GM19240 (cell line): ENCODE data around the gene F2.

Experiments used
- DNase-seq: peaks from one replicate; pipeline ENCODE4 v3.0.0; 2011; ENCODE audit warnings: low spot score; ENCODE audit not compliant: insufficient read length

The F2 gene

DNA sequence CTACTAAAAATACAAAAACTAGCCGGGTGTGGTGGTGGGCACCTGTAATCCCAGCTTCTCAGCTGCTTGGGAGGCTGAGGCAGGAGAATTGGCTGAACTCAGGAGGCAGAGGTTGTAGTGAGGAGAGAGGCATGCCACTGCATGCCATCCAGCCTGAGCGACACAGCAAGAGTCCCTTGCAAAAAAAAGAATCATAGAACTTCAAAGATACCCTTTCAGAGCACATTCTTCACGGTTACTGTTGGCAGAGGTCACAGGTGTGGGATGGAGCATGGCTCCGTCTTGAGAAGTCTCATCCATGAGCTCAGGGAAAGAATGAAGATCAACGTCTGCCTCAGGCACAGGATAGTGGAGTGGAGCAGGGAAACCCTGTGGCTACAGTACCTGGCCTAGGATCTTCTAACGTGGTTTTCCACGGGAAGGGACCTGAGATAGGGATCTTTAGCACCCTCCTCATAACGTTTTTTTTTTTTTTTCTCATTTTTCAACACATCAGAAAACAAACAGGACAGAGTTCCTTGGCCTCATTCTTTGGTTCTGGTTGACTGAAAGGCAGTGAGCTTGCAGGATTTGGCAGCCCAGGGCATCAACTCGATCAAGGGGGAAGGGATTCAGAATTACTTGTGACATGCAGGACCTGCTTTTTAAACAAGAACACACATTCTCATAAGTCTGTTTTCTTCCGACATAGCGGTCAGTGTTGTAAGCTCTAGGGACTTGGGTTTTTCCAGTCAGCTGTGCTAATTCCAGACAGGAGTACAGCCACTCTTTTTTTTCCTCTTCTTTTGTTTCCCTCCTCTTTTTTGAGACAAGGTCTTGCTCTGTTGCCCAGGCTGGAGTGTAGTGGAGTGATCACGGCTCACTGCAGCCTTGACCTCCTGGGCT, 22.8 kb downstream of the F2 start:
- no peak for DNase-seq

DNA sequence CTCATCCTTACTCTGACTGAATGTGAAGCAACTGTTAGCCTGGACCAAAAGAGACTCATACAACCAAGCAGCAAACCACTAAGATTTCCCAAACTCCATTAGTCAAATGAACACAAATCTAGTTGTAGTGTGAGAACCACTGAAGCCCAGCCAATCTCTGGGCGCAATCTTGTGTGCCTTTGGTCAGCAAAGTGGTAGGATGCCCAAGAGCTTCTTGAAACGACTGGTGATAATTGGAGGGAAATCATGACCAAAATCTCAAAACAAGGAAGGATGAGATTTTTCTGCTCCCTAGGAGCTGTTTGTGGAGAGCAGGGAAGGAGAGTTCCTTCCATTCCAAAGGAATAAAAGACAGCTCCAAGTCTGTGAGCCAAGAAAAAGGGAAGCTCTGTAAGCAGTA, 24.0 kb downstream of the F2 start:
- no peak for DNase-seq

DNA sequence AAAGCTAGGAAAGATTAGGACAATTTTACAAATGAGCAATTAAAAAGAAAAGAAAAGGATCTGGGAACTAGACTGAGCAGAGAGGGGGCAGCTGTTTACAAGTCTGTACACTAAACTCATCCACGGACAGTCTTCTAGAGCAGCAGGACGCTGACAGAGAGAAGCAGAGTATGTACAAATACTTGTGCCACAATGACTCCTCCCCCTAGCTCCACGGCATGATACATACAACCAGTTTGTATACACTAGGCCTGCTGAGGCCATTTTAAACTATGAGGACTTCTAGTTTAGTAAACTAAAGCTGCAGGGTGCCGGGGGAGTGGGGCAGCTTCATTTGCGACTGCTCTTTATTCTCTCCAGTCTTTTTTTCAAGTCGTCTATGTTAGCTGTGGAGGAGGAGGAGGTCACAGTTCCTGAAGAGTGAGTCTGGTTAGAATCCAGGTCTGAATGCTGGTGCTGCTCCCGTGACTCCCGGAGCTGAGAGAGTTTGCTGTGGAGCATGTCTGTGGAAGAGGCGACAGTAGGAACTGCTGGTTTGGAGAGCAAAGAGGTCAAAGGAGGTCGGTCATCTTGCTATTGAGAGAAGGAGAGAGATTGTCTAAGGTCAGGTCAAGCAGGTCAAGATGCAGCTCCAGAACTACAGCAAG, 24.8 kb downstream of the F2 start:
- DNase-seq = no peak

DNA sequence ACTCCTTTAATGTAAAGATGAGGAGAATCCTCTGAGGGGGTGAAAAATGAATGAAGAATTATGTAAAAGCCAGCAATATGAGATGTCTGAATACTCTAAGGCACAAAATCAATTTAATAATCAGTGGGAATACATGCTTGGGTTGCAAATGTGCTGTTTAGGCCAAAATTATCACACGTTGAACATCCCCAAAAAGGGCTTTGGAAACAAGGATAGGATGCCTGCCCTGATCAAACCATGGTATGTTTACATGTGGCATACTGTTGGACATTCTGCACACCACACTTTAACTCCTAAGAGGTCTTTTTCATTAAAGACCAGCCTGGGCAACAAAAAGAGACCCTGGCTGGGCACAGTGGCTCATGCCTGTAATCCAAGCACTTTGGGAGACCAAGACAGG, 26.3 kb downstream of the F2 start:
- DNase-seq = no peak

DNA sequence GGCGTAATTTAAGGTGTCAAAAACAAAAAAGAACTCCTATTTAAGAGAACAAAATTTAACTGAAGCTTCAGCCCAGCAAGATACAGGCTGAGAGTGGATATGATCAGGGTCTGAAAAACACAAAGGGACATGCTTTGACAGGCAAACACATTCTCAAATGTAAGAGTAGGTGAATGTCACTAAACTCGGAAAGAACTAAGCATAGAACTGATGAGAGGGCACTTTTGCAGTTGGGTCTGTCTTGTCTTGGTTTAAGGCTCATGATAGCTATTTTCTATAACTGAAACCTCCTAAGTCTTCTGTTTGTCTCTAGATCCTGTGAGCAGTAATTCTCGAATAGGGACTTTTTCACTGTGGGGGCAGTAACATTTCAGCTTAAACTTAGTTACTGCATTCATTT, 27.0 kb downstream of the F2 start:
- no peak for DNase-seq

DNA sequence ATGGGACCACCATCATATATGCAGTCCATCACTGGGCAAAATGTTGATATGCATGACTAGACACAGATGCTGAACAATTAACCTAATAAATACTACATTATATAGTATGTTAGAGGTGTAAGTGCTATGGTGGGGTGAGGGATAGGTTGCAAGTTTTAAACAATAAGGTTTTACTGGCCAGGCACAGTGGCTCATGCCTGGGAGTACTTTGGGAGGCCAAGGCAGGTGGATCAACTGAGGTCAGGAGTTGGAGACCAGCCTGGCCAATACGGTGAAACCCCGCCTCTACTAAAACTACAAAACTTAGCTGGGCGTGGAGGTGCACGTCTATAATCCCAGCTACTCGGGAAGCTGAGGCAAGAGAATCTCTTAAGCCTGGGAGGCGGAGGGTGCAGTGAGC, 28.1 kb downstream of the F2 start:
- DNase-seq = no peak

DNA sequence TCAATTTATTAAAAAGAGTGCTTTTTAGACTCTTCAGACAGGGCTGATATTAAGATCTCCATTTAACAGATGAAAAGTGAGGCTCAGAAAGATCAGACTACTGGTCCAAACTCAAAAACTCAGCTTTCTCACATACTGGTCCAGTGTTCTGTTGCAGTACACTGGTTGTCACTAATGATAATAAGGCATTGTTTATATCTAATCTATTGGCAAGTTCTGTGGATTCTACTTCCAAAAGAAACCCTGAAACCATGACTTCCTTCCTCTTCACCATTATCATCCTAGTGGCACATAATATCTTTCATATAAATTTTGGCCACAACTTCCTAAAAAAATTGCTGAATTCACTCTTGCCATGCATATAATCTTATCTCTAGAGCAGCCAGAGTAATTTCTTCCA, 36.9 kb downstream of the F2 start:
- no peak for DNase-seq

DNA sequence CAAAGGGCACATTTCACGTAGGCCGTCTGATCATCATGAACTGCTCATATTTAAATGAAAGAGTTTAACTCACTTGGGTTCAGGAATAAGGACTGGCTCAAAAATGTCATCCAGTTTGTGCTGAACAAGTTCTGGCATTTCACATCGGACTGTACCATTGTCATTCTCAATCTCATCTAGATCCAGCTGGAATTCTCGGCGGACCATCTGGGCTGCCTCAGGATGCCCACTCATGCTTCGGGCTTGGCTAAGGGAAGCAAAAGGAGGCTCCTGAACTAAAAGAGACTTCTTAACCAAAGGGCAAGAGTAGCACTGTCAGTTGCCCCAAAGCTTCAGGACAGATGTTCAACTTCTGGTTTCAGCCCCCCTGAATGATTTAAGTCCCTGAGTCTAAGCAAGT, 40.2 kb downstream of the F2 start:
- DNase-seq = no peak

DNA sequence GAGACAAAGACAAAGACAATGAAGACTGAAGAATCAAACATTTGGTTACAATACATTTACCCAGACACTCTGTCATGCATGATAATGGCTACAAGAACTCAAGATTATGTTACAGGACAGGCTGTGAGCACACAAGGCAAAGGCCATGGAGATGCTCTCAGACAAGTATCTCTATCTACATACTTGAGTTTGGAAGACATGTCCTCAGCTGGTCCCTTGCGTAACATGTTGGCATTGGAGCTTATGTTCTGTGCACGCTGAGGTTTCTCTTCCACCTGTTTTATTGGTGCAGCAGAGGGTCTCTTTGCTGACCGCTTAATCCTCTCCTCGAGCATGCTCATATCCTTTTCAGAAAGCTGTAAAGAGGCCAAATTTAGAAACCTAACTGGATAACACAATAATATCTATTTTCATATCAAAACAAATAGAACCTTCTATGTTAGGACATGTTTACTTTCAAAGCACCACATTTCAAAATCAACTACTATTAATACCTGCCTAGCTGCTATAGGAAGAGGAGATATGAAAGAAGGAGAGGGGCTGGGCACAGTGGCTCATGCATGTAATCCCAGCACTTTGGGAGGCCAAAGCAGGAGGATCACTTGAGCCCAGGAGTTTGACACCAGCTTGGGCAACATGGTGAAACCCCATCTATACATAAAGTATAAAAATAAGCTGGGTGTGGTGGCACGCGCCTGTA, 41.6 kb downstream of the F2 start:
- DNase-seq = no peak

DNA sequence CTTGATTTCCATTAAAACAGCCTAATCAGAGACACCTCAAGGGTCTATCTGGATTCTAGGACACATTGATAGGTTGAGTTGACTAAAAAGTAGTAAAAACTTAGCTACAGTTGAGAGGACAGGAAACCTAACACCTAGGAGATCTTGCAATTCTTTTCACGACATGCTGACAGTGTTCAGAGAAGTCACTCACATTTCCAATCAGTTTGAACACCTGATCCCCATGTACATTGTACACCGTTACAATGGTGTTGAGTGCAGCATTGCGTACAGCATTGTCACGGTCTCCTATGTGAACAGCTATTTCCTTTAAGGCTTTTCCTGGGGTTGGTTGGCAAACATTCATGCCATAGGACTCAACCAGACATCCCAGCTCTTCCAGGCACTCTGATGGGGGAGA, 42.8 kb downstream of the F2 start:
- DNase-seq = no peak

DNA sequence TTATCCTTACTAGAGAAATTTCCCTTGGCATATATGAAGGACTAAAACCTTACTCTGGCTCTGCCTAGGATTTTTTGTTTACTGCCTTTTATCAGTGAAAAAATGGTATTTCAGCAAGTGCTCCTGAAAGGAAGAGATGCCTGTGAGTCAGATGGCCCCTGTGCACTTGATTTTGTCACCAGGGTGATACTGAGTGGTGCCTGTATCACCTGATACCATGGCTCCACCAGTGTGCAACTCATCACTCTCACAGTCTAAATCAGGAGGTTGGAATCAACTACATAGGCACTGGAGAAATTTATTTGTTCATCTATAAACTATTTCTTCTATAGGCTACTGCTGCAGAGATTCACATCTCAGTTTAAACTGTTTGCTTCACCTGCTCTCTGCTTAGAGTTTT, 43.2 kb downstream of the F2 start:
- DNase-seq = no peak

DNA sequence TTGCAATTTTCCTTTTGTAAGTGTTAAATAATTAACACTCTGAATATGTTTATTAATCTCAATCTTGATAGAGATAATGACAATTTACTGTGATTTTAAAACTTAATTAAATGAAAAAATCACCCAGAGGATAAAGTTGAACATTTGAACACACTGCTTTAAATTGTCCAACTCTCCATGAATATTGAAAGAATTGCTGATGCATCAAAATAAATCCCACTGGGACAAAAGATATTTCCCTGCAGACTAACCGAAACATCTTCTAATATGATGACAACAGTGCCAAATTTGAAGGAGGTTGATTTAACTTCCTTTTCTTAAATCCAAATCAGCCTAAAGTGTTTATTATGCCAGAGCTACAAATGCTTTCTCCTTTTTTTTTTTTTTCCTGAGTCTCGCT, 47.6 kb downstream of the F2 start:
- no peak for DNase-seq

DNA sequence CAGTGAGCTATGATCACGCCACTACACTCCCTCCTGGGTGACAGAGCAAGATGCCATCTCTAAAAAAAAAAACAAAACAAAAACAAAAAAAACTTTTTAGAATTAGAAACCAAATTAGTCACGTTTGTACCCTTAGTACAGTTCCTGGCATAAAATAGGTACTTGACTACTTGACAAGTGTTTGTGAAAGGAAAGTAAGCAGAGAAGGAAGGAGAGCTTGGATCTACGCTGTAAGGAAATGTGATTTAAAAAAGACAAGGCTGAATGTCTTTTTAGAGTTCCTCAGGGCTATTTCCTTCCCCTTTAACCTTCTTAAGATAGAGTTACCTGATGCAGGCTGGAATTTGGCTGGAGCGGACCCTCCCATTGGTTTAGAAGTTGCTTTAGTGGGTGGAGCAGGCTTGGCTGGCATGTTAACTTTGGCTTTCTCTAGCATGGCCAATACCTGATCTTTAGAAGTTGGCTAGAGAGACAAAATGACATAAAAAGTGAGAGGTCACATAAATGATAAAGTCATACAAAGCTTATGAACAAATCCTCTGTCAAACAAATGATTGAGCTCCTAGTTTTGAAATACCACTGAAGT, 50.7 kb downstream of the F2 start:
- no peak for DNase-seq

DNA sequence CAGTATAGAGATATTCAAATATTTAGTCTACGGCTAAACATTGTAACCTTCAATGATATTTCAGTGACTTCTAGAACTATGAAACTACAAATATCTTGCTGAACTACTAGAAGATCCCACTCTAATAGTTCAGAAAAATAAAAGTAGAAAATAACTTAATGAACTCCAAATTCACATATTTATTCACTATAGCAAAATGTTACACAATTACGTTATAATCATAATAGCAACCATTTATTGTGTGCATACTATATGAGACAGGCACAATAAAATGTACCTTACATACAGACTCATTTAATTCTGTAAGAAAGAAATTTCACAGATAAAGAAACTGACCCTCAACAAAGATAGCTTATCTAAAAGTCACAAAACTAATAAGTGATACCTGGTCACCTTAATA, 57.9 kb downstream of the F2 start:
- DNase-seq = no peak

DNA sequence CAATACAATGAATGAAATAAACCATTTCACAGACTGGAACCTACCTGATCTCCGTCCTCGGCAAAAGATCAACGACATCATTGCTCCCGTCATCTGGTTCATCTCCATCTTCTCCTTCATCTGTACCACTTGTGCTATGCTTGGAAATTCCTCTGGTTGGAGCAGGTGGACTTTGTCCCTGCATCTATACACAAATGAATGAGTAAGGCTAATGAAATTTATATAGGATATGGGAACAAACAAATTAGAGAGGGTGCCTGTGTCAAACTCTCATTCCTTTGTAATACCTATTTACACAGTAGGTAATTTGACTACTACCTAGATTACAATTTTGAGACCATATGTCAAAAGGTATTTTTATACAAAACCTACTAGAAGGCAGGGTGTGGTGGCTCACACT, 59.4 kb downstream of the F2 start:
- no peak for DNase-seq
